ENCODE results near the gene WWOX. TPM values are rescaled to one million over a fixed set of nuclear protein-coding genes. Genes with fewer than 3 reads are reported as not detected.

WWOX gene
- total RNA-seq, 1 donor from 2014 or later = 43.2 TPM

DNA sequence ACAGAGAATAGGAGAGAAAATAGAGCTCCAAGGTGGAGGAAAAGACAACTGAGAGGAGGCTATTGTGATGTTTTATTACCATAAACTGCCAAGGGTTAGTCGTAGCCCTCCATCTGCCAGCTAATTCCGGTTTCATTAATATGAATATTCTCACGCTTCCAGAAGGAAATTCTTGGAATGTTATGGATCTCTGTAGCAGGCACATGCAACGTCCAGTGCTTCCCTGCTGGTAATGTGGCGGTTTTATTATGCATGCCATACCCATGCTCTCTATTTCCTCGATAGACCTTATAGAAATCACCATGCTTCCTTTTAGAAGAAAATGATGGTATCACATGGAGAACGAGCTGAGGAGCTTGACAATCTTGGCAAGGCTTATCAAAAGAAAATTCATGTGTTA, 1037.5 kb downstream of the WWOX start:
- no peaks in the 10 kb centered on the region for H3K9me3 Mint-ChIP-seq (ENCODE audit: low read depth)
- TF ChIP-seq, protein P1, sequence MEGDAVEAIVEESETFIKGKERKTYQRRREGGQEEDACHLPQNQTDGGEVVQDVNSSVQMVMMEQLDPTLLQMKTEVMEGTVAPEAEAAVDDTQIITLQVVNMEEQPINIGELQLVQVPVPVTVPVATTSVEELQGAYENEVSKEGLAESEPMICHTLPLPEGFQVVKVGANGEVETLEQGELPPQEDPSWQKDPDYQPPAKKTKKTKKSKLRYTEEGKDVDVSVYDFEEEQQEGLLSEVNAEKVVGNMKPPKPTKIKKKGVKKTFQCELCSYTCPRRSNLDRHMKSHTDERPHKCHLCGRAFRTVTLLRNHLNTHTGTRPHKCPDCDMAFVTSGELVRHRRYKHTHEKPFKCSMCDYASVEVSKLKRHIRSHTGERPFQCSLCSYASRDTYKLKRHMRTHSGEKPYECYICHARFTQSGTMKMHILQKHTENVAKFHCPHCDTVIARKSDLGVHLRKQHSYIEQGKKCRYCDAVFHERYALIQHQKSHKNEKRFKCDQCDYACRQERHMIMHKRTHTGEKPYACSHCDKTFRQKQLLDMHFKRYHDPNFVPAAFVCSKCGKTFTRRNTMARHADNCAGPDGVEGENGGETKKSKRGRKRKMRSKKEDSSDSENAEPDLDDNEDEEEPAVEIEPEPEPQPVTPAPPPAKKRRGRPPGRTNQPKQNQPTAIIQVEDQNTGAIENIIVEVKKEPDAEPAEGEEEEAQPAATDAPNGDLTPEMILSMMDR (IDR thresholded peaks at IDR 0.05; ENCODE audit: unreplicated experiment) = no peak

DNA sequence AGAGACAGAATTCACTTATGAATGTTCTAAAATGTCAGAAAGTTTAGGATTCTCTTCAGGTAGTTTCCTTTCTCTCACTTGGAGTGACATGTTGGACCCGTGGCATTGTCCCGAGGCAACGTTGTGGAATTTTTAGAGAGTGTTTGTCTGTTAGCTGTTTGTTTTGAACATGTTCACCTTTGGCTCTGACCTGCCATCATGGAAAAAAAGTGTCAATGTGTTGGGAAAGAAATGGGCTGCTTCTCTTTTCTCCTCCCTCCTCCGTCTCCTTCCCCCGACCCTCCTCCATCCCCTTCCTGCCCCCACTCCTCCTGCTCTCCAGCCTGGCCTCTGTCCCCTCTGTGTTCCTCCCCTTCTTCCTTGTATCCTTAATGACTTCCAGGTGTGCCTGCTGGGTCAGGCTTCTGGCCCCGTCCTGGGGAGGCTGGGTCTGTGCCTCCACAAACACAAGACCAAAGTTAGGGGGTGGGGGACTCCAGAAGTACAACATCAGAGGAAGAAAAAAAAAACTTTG, 1038.0 kb downstream of the WWOX start:
- TF ChIP-seq, protein P1 (IDR thresholded peaks at IDR 0.05; ENCODE audit: unreplicated experiment) = no peak
- Mint-ChIP-seq H3K9me3 (ENCODE audit: low read depth) (no peaks in the 10 kb centered on the region), H3K4me1 (ENCODE audit: low read depth) (peaks cover 8% of the 10 kb centered on the region), H3K4me3 (ENCODE audit: low read depth) (no peak overlapping the region), H3K27ac (no peak overlapping the region), H3K36me3 (ENCODE audit: insufficient read depth) (no peaks in the 10 kb centered on the region), H3K27me3 (peaks cover 3% of the 10 kb centered on the region)
- DNase-seq (ENCODE audit: low spot score, unreplicated experiment) = no peak

More for the DNA sequence above, 1037.5 kb downstream of the WWOX start:
- no peak for DNase-seq (ENCODE audit: low spot score, unreplicated experiment)
- H3K36me3 Mint-ChIP-seq (ENCODE audit: insufficient read depth) = no peaks in the 10 kb centered on the region
- H3K4me1 Mint-ChIP-seq (ENCODE audit: low read depth) = peaks cover 8% of the 10 kb centered on the region
- H3K27me3 Mint-ChIP-seq = peaks cover 3% of the 10 kb centered on the region
- H3K4me3 Mint-ChIP-seq (ENCODE audit: low read depth) = no peak overlapping the region
- H3K27ac Mint-ChIP-seq = no peak overlapping the region

DNA sequence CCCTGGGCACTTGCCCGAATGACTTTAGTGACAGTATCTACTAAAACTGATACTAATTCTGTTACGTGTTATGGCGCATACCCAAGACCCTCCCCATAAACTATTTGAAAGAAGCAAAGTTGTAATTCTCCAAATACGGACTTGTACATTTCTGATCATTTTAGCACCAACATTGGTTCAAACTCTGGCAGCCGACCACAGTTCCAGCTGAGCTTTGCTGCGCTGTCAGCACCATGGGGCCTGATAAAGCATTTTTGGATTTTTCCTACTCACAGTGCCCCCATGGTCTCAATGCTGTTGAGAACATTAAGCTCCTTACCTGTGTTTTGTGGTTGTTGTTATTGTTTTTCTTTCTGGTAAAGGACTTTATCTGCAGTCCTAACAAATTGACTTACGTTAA, 1040.3 kb downstream of the WWOX start:
- no peak for DNase-seq (ENCODE audit: low spot score, unreplicated experiment)
- TF ChIP-seq, protein P1 (IDR thresholded peaks at IDR 0.05; ENCODE audit: unreplicated experiment) = no peak
- H3K27me3 Mint-ChIP-seq = peaks cover 3% of the 10 kb centered on the region
- H3K4me1 Mint-ChIP-seq (ENCODE audit: low read depth) = no peaks in the 10 kb centered on the region
- no peak overlapping the region for H3K27ac Mint-ChIP-seq
- H3K4me3 Mint-ChIP-seq (ENCODE audit: low read depth) = no peak overlapping the region
- H3K9me3 Mint-ChIP-seq (ENCODE audit: low read depth) = no peaks in the 10 kb centered on the region
- H3K36me3 Mint-ChIP-seq (ENCODE audit: insufficient read depth) = no peaks in the 10 kb centered on the region

DNA sequence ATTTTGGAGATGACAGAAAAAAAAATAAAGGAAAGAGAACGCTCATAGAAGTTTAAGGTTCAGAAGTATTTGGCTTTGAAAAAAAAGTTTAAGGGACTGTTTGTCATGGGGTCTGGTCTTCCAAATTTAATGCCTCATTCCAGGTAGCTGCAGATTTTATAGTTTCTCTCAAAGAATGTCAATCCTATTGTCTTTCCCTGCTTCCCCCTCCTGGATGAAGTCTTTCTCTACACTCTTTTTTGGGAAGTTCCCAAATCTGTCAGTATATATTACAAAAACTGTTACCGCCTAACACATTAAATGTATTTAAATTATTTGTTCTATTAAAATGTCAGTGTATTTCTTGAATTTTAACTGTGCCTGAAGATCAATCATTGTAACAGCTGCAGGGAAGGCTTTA, 1043.6 kb downstream of the WWOX start:
- H3K27me3 Mint-ChIP-seq = peaks cover 3% of the 10 kb centered on the region
- no peak for DNase-seq (ENCODE audit: low spot score, unreplicated experiment)
- peaks cover 3% of the 10 kb centered on the region for H3K9me3 Mint-ChIP-seq (ENCODE audit: low read depth)
- no peak overlapping the region for H3K27ac Mint-ChIP-seq
- no peaks in the 10 kb centered on the region for H3K4me1 Mint-ChIP-seq (ENCODE audit: low read depth)
- H3K36me3 Mint-ChIP-seq (ENCODE audit: insufficient read depth) = no peaks in the 10 kb centered on the region
- no peak overlapping the region for H3K4me3 Mint-ChIP-seq (ENCODE audit: low read depth)
- TF ChIP-seq, protein P1 (IDR thresholded peaks at IDR 0.05; ENCODE audit: unreplicated experiment) = no peak

DNA sequence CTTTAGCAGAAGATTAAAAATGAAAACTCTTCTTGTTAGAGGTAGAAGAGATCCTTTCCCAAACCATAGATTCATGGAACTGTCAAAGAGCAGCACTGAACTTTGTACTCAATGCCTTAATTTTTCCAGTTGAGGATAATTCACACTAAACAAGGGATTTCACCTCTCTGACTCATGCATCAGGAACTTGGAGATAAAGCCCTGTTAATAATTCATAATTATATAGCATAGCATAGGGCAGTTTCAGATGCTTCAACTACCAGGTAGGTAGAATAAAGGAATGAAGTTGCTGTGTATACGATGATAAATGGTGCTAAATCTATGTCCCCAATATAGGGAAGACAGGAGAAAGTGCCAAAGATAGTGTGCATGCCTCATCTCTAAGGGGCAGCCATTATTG, 1050.7 kb downstream of the WWOX start:
- TF ChIP-seq, protein P1 (IDR thresholded peaks at IDR 0.05; ENCODE audit: unreplicated experiment) = no peak
- Mint-ChIP-seq H3K27ac (no peak overlapping the region), H3K4me1 (ENCODE audit: low read depth) (peaks cover 7% of the 10 kb centered on the region), H3K9me3 (ENCODE audit: low read depth) (peaks cover 3% of the 10 kb centered on the region), H3K36me3 (ENCODE audit: insufficient read depth) (no peaks in the 10 kb centered on the region), H3K4me3 (ENCODE audit: low read depth) (no peak overlapping the region), H3K27me3 (no peaks in the 10 kb centered on the region)
- no peak for DNase-seq (ENCODE audit: low spot score, unreplicated experiment)
